Transverse colon (tissue), 3 donors: ENCODE measurements around the gene DNAI2.

Source experiments
- POLR2A ChIP-seq: fragments of 450-650 bp; IDR thresholded peaks from one replicate; pipeline ENCODE4 v1.6.1; 2016; ENCODE audit warnings: antibody characterized with exemption, mild to moderate bottlenecking, moderate library complexity
- TF ChIP-seq, protein P1 (sequence below), 5 experiments: fragments of 200-600 bp in 3 of 5; fragments of 450-650 bp in 2 of 5; sonication (generic) in 3 of 5; IDR thresholded peaks; 1 replicate in 2 of 5; 2 replicates in 3 of 5; pipeline ENCODE4 v1.5.1; 2016 to 2017; ENCODE audit warnings: antibody characterized with exemption in 5 of 5, inconsistent platforms in 3 of 5, mild to moderate bottlenecking in 2 of 5, moderate library complexity in 1 of 5

GRCh38 chr17:74292495-74292894, 18.5 kb downstream of the DNAI2 start:
- TF ChIP-seq POLR2A = no peak
- TF ChIP-seq, protein P1, sequence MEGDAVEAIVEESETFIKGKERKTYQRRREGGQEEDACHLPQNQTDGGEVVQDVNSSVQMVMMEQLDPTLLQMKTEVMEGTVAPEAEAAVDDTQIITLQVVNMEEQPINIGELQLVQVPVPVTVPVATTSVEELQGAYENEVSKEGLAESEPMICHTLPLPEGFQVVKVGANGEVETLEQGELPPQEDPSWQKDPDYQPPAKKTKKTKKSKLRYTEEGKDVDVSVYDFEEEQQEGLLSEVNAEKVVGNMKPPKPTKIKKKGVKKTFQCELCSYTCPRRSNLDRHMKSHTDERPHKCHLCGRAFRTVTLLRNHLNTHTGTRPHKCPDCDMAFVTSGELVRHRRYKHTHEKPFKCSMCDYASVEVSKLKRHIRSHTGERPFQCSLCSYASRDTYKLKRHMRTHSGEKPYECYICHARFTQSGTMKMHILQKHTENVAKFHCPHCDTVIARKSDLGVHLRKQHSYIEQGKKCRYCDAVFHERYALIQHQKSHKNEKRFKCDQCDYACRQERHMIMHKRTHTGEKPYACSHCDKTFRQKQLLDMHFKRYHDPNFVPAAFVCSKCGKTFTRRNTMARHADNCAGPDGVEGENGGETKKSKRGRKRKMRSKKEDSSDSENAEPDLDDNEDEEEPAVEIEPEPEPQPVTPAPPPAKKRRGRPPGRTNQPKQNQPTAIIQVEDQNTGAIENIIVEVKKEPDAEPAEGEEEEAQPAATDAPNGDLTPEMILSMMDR (IDR thresholded peaks at IDR 0.05) = no peak
